Measurements from ENCODE around the gene MARCHF3.
"Not testable (repeated sequence)": the region's sequence is repeated elsewhere in the genome, so short reads cannot be mapped to it uniquely, and the experiment has no call there.

The MARCHF3 gene

GRCh38 chr5:126911986-126912385 lies 118.4 kb downstream of the MARCHF3 start:
- DNase-seq, result no peak

GRCh38 chr5:126909856-126910255 lies 120.5 kb downstream of the MARCHF3 start:
- DNase-seq, result no peak

DNA sequence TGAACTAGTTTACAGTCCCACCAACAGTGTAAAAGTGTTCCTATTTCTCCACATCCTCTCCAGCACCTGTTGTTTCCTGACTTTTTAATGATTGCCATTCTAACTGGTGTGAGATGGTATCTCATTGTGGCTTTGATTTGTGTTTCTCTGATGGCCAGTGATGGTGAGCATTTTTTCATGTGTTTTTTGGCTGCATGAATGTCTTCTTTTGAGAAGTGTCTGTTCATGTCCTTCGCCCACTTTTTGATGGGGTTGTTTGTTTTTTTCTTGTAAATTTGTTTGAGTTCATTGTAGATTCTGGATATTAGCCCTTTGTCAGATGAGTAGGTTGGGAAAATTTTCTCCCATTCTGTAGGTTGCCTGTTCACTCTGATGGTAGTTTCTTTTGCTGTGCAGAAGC lies 126.0 kb downstream of the MARCHF3 start:
- DNase-seq, result not testable (repeated sequence)

GRCh38 chr5:126900796-126901195 lies 129.6 kb downstream of the MARCHF3 start:
- no peak for DNase-seq

GRCh38 chr5:126899476-126899875 lies 130.9 kb downstream of the MARCHF3 start:
- no peak for DNase-seq

- no peak for DNase-seq
Observed at GRCh38 chr5:126897851-126898630, 132.3 kb downstream of the MARCHF3 start.

- no peak for DNase-seq
Observed at GRCh38 chr5:126896170-126896702, 134.1 kb downstream of the MARCHF3 start.

DNA sequence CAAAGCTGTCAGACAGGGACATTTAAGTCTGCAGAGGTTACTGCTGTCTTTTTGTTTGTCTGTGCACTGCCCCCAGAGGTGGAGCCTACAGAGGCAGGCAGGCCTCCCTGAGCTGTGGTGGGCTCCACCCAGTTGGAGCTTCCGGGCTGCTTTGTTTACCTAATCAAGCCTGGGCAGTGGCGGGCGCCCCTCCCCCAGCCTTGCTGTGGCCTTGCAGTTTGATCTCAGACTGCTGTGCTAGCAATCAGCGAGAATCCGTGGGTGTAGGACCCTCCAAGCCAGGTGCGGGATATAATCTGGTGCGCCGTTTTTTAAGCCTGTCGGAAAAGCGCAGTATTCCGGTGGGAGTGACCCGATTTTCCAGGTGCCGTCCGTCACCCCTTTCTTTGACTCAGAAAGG lies 134.6 kb downstream of the MARCHF3 start:
- not testable (repeated sequence) for DNase-seq

- not testable (repeated sequence) for DNase-seq
Observed at GRCh38 chr5:126890414-126890813, 139.9 kb downstream of the MARCHF3 start.

GRCh38 chr5:126888175-126888574 lies 142.2 kb downstream of the MARCHF3 start:
- DNase-seq, result no peak

GRCh38 chr5:126884269-126884819 lies 146.0 kb downstream of the MARCHF3 start:
- no peak for DNase-seq

DNA sequence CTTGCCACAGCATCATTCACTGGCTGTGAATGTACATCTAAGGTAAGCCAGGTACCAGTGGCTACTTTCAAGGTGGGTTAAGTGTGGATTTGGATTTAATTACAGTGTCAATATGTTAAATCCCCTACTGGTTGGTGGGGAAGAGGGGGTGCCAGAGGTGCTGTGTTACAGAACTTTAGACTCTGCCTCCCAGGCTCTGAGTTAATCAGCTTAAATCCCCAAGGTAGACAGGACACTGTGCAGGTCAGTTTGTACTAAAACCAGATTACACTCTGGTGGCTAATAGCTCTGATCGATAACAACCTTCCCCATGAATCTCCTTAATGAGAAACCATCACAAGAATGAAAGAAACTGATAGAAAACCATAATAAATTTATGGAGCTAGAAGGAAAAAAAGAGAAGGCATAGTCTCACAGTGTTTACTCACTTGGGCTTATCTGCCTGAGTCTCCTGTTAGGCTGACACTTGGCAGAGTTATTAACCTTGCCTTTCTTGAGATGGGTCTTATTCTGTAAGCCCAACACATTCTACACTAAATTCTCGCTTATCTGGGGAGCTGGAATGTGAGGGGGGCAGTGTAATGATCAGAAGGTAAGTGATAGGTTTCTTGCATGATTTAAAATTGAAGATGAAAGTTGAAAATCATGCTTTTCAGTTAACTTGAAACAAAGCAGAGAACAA lies 146.7 kb downstream of the MARCHF3 start:
- no peak for DNase-seq

GRCh38 chr5:126881821-126882600 lies 148.3 kb downstream of the MARCHF3 start:
- DNase-seq, result no peak

DNA sequence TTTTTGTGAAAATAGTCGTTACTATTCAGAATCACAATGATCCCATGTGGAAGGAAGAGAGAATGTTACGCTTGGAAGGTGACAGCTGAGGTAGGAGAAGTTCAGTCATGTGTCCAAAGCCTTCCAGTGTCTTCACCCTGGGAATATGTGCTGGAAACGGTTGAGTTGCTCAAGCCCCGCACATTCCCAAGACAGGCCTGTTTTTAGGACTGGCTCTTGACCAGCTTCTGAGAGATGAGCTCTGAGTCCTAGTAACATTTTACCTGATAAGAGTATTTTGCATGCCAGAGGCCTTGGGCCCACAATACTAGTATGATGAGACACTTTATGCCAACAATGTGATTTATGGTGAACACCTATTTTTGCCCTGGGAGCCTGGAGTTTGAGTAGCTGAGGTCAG lies 151.7 kb downstream of the MARCHF3 start:
- DNase-seq, result no peak

- no peak for DNase-seq
Observed at GRCh38 chr5:126878085-126878484, 152.3 kb downstream of the MARCHF3 start.

- DNase-seq, result no peak
Observed at GRCh38 chr5:126877602-126878001, 152.8 kb downstream of the MARCHF3 start.

- DNase-seq, result no peak
Observed at GRCh38 chr5:126875303-126875785, 155.0 kb downstream of the MARCHF3 start.

DNA sequence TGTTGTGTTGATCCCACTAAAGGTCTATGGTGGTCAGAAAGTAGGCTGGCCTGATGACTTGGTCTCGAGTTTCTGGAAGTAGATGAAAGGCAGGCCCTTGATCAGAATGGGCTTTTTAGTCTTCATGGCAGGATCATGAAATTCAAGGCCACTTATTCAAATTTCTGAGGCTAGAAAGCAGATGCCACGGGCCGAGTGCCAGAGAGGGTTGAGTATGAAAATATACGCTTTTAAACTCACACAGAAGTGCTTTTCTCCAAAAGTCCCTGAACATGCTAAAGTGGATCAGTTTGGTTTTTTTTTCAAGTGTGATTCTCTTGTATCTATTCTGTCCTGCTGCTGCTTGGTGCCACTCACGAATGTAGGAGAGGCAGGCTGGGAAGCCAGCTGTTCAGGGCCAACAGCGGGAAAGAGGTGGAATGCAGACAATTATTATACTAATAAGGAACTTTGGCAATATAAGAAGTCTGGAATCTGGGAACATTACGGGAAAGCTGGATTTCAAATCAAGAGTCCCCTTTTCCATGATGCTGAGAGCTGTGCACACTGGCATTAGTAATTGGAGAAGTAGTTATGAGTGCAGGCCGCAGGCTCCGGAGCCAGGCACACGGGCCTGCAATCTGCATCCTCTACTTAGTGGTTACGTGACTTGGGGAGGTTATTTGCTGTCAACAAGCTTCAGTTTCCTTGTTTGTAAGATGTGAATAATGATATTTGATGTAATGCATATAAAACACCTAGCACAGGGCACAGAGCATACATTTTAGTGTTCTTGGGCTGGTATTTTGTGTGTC lies 157.6 kb downstream of the MARCHF3 start:
- no peak for DNase-seq

GRCh38 chr5:126871441-126871840 lies 158.9 kb downstream of the MARCHF3 start:
- no peak for DNase-seq

GRCh38 chr5:126869005-126869451 lies 161.3 kb downstream of the MARCHF3 start:
- DNase-seq, result no peak

DNA sequence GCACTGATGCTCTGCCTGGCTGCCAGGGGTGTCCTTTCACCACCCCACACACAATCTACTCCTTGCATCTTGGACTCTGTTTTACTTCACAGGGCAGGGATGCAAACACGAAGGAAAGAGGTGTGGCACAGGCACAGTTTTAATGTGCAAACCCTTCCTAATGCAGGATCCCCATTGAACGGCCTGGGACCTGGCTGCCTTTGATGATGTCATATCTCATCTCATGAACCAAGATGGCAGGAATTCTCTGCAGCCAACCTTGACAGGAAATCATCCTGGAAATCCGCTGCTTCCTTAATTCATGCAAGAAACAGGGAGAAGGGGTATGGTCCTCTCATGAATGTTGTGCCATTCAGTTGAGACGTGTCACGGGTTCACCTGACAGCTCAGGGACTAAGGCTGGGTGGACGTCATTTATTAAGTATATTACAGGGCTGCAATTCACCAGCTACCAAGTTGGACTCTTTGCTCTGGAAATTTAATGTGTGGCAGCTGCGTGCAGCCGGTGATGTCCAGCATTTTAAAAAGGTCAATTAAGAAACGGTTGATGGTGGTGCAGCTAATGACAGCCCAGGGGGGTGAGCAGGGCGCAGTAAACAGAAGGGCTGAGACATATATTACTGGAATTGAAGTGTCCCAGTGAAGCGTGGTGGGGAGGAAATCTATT lies 161.9 kb downstream of the MARCHF3 start:
- no peak for DNase-seq

Measured in KG1 (cell line).